UCSD-AML1 (cell line): ENCODE results near the gene SHH.

Source experiments
- DNase-seq: peaks from one replicate; lab custom pipeline; 2025; ENCODE audit not compliant: unreplicated experiment; lab: John Stamatoyannopoulos, UW

Gene SHH

DNA sequence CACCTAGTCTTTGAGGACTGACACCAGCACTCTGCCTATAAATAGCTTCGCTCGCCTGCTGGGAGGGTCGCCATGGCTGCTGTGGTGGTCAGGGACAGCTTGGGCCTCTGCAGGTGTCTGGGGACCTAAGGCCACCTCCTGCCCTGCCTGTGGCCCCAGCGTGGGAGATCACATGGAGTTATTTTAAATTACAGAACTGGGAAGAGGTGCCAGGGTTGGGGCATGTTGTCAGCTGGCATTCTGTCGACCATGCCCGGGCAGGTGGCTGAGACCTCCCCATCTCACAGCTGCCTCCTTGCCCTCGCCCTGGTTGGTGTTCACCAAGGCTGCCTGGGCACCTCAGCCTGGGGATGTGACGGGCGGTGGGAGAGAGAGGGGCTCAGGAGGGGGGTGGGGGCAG is 18.1 kb downstream of the SHH start:
- DNase-seq, result no peak

DNA sequence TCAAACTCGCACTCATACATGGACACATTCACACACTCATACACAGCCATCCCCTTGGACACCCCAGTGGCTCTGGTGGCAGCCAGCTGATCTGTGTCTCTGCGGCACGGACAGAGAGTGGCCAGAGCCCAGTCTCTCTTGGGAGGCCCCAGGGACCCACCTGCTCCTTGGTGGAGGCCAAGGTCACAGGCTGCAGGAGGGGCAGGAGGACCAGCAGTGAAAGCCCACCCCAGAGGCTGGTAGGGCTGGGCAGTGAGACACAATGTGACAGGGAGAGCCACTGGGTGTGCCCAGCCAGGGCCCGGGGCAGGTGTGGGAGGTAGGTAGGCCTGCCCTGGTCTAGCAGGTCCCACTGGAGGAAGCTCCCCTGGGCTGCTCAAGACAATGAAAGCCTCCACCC is 18.5 kb downstream of the SHH start:
- DNase-seq, result no peak

DNA sequence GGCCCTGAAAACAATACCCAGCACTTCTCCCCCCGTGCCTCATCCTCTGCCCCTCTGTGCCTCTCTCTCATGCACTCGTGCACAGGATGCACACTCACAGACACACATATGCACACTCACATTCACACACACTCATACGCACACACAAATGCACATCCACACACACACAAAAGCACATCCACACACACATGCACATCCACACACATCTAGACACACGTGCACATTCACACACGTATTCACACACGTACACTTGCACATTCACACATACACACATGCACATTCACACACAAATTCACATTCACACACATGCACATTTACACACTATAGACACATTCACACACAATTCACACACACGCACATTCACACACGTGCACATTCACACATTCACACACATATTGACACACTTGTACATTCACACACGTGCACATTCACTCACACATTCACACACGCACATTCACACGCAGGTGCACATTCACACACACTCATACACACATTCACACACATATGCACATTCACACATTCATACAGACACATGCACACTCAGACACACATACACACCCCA is 19.2 kb downstream of the SHH start:
- no peak for DNase-seq

GRCh38 chr7:155792315-155792960 is 19.8 kb downstream of the SHH start:
- DNase-seq, result no peak

- DNase-seq, result no peak
Measured at GRCh38 chr7:155791836-155792235, 20.4 kb downstream of the SHH start.

- DNase-seq, result no peak
Measured at GRCh38 chr7:155791214-155791737, 21.0 kb downstream of the SHH start.

GRCh38 chr7:155790666-155791065 is 21.6 kb downstream of the SHH start:
- DNase-seq, result no peak

DNA sequence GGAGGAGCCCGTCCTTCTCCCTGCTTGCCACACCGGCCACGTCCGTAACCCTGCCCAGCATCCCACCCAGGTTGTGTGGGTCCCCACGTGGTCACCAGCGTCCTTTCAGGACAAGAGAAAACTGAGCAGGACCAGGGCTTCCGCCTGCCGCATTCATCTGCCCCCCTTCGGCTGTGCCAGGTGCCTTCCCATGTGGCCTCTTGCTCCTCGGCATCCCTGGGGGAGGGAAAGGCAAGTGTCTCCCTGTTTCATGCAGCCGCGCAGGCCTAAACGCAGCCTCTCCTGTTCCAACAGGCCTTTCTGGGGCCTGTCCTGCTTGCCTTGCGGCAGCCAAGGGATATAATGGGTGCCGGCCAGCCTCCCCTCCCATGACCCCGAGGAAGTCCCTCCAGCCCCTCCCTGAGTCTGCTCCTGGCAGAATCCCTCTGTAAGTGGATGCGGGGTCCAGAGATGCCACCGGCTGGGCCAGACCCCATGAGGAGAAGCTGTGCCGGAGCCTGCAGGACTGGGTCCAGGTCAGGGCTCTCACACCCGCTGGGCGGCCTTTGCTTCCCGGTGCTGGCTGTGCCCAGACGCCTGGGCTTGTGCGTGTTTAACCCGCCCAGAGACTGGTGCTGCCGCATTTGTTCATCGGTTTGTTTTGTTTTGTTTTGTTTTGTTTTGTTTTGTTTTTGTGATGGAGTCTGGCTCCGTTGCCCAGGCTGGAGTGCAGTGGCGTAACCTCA is 23.1 kb downstream of the SHH start:
- no peak for DNase-seq

DNA sequence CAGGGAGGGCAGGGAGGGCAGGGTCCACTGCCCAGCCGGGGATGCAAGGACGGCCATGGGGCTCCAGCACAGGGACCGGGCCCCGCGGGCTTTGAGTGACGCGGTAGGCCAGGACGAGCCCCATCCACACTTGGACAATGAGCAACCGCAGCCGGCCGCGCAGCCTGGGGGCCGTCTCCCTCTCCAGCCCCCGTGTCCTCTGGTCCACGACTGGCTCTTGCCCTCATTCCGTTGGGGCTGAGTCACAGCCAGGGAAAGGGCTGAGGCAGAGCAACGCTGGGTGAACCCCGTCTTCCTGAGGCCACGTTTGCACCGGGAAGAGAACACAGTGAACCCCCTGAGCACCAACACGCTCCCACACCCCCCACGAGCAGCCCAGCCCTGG is 23.7 kb downstream of the SHH start:
- DNase-seq, result no peak

- no peak for DNase-seq
Measured at GRCh38 chr7:155787171-155787851, 25.0 kb downstream of the SHH start.

- no peak for DNase-seq
Measured at GRCh38 chr7:155786491-155786890, 25.8 kb downstream of the SHH start.

DNA sequence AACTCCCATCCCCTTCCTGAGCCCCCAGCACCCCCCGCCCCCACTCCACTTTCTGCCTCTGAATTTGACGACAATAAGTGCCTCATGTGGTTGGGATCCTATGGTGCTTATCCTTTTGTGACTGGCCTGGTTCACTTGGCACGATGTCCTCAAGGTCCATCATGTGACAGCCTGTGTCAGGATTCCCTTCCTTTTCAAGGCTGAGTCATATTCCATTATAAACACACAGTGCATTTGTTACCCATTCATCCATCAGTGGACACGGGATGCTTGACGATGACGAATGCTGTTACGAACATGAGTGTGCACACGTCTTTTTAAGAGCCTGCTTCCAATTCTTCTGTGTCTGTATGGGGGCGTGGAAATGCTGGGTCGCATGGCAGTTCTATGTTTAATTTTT is 26.7 kb downstream of the SHH start:
- no peak for DNase-seq

DNA sequence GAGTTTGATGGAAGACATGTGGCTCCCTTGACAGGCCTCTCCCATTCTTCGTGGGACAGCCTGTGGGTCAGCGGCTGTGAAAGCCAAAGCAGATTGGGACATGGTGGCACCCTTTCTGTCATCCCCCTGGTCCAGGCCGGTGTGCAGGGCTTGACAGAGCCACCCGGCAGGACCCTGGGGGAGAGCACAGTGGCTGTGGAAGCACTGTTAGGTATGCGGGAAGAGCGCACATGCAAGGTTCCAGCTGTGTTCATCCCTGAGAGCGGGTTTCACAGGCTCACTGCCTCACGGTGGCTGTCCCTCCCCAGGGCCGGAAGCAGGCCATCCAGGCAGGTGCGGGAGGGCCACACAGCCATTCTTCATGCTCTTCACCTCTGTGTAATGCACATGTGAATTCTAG is 29.8 kb downstream of the SHH start:
- no peak for DNase-seq

DNA sequence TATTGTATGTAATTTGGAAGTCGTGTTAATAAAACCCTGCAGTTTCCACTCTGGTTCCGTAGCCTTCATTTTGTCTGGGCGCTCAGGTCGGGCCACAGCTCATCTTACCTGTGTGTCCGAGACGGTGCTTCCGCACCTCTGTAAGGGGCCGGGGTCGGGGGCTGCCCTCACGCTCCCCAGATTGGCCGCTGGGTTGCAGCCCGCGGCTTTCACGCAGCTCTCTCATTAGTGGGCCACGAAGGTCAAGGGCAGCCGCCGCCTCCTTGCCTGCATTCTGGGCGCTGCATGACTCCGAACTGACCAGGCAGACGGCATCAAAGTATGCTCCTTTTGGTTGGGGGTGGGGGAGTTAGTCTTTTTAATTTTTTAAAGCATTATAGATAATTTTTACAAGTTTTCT is 30.8 kb downstream of the SHH start:
- no peak for DNase-seq

DNA sequence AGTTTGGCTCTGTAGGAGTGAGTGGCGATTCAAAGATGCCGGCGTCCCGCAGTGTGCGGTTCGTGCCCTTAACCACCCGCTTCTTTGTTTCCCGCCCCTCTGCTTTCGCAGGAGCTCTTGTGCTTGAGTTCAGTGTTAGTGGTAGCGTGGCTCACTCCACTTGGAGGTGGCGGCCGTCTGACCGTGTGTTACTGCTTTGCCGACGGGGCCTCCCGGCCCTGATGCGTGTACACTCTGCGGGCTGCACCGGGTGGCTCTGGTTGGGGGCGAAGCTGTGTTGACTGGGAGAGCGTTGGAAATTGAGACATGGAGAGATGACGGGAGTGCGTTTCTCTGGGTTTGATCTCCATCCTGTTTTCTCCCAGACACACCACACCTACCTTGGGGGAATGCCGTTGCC is 31.4 kb downstream of the SHH start:
- DNase-seq, result no peak

DNA sequence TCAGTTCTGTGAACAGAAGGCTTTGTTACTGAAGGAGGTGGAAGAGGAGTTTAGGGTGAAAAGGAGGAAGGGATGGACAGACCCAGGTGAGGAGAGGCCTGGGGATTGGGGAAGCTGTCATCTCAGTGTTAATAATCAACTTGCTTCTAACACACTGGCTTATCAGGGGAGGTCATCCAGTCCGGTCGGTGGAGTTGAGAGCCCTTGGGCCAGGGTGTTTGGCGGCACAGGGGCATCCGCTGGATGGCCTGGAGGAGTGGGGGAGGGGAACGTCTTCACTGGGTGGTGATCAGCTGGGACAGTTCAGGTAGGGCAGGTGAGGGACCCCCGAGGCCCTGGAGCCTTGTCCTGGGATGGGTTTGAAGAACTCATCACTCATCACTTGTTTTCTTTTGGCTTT is 33.9 kb downstream of the SHH start:
- DNase-seq, result no peak

- no peak for DNase-seq
Measured at GRCh38 chr7:155776606-155777005, 35.7 kb downstream of the SHH start.

DNA sequence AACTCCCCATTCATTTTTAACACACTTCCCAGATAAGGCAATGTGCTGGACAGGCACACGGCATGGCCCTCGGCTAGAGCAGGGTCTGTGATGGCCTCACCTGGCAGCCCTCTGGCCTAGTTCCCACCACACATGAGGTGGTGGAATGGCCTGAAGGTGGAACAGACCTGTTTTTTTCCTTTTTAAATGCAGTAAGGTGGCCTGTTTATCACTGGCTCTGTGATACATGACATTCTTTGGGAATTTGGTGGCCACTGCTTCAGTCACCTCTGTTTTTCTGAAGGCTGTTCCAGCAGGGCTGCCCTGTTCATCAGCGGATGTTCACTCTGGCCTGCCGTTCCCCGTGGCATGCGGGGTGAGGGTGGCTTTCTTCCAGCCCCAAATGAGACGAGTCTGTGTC is 36.6 kb downstream of the SHH start:
- DNase-seq, result no peak

- no peak for DNase-seq
Measured at GRCh38 chr7:155774947-155775346, 37.3 kb downstream of the SHH start.

GRCh38 chr7:155773531-155773930 is 38.7 kb downstream of the SHH start:
- no peak for DNase-seq

- no peak for DNase-seq
Measured at GRCh38 chr7:155770241-155770640, 42.0 kb downstream of the SHH start.

DNA sequence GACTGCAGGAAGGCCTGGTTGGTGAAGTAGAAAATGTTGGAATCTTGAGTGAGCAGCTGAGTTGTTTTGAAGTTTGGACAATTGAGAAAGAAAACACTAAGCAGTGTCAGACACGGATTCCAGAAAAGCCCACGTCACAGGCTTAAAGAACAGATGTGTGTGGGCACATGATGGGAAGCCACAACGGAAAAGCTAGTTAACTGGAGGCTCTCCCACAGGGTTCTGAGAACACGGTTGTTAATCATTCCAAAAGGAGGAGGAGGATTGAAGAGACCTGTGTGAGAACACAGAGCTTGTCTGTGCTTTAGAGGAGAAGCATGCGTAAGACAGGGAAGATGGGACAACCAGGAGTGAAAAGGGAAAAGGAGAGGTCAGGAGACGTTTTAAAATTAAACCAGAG is 42.6 kb downstream of the SHH start:
- DNase-seq, result no peak
